Thyroid gland (tissue), 4 donors: ENCODE results near the gene TSHZ1.

Experiments
- CTCF ChIP-seq, 6 experiments: fragments of 200-600 bp in 3 of 6; fragments of 450-650 bp in 3 of 6; sonication (generic) in 3 of 6; IDR thresholded peaks; one replicate each; pipeline ENCODE4 v1.5.1; 2016 to 2019; ENCODE audit warnings: antibody characterized with exemption in 6 of 6, mild to moderate bottlenecking in 2 of 6, inconsistent platforms in 1 of 6, moderate library complexity in 1 of 6
- POLR2A ChIP-seq, 2 donors: fragments of 450-650 bp; IDR thresholded peaks; one replicate each; pipeline ENCODE4 v1.6.1; 2017; ENCODE audit warnings: antibody characterized with exemption in 2 of 2, mild to moderate bottlenecking in 2 of 2, moderate library complexity in 1 of 2

- TF ChIP-seq CTCF (IDR thresholded peaks at IDR 0.05) (no peak), POLR2A (IDR thresholded peaks at IDR 0.05) (no peak)
These were observed 27.5 kb downstream of the TSHZ1 start for GRCh38 chr18:75238100-75238499.
